8988T (cell line): Measurements from ENCODE around the gene ZBTB40.

Experiments
- DNase-seq: peaks from one replicate; pipeline ENCODE4 v3.0.0; 2011

Gene ZBTB40

GRCh38 chr1:22507587-22507986 lies 55.9 kb downstream of the ZBTB40 start:
- no peak for DNase-seq

GRCh38 chr1:22508329-22508728 lies 56.7 kb downstream of the ZBTB40 start:
- no peak for DNase-seq

GRCh38 chr1:22508991-22509390 lies 57.3 kb downstream of the ZBTB40 start:
- DNase-seq = no peak

GRCh38 chr1:22509815-22510214 lies 58.2 kb downstream of the ZBTB40 start:
- no peak for DNase-seq

GRCh38 chr1:22512873-22513272 lies 61.2 kb downstream of the ZBTB40 start:
- no peak for DNase-seq

- DNase-seq = no peak
Observed at GRCh38 chr1:22516906-22517571, 65.4 kb downstream of the ZBTB40 start.

GRCh38 chr1:22517956-22518355 lies 66.3 kb downstream of the ZBTB40 start:
- DNase-seq = no peak

- DNase-seq = no peak
Observed at GRCh38 chr1:22518379-22518778, 66.7 kb downstream of the ZBTB40 start.

- no peak for DNase-seq
Observed at GRCh38 chr1:22520871-22521270, 69.2 kb downstream of the ZBTB40 start.

GRCh38 chr1:22521692-22522091 lies 70.0 kb downstream of the ZBTB40 start:
- DNase-seq = no peak

GRCh38 chr1:22522221-22522743 lies 70.6 kb downstream of the ZBTB40 start:
- no peak for DNase-seq

GRCh38 chr1:22524481-22524880 lies 72.8 kb downstream of the ZBTB40 start:
- no peak for DNase-seq

- DNase-seq = no peak
Observed at GRCh38 chr1:22525211-22525610, 73.6 kb downstream of the ZBTB40 start.

- no peak for DNase-seq
Observed at GRCh38 chr1:22525646-22526045, 74.0 kb downstream of the ZBTB40 start.

GRCh38 chr1:22526098-22526497 lies 74.4 kb downstream of the ZBTB40 start:
- no peak for DNase-seq

- DNase-seq = no peak
Observed at GRCh38 chr1:22526677-22527076, 75.0 kb downstream of the ZBTB40 start.

GRCh38 chr1:22527122-22527521 lies 75.5 kb downstream of the ZBTB40 start:
- DNase-seq = no peak

GRCh38 chr1:22527555-22528296 lies 76.1 kb downstream of the ZBTB40 start:
- DNase-seq = no peak

- DNase-seq = no peak
Observed at GRCh38 chr1:22528451-22528850, 76.8 kb downstream of the ZBTB40 start.

GRCh38 chr1:22529901-22530621 lies 78.4 kb downstream of the ZBTB40 start:
- DNase-seq = no peak

GRCh38 chr1:22530715-22531114 lies 79.1 kb downstream of the ZBTB40 start:
- DNase-seq = no peak

- DNase-seq = no peak
Observed at GRCh38 chr1:22531251-22531650, 79.6 kb downstream of the ZBTB40 start.

- no peak for DNase-seq
Observed at GRCh38 chr1:22533244-22533895, 81.7 kb downstream of the ZBTB40 start.
